OCI-LY7 (cell line): Measurements from ENCODE around the gene IZUMO1. TPM values are rescaled to one million over a fixed set of nuclear protein-coding genes. Genes with fewer than 3 reads are reported as not detected.
A peak's percentile ranks its signal among the peaks of the same experiment; 100 is the strongest.

Experiments used
- BruUV-seq: library from RNA; stranded (reverse); fragments of 400-500 nt; replicated peaks from 2 replicates; lab custom pipeline; 2021; lab: Mats Ljungman, UMichigan
- CTCF ChIA-PET: fragments of 300-600 bp; sonication (Branson Sonifier 250); formaldehyde crosslinking; loops from one replicate; lab custom pipeline; 2022; ENCODE audit warnings: antibody characterized with exemption; ENCODE audit not compliant: unreplicated experiment; lab: Charles Lee
- POLR2A ChIA-PET: fragments of 300-600 bp; sonication (Branson Sonifier 250); formaldehyde crosslinking; loops from one replicate; lab custom pipeline; 2022; ENCODE audit warnings: antibody characterized with exemption; lab: Charles Lee
- DNase-seq: peaks from one replicate; pipeline ENCODE4 v3.0.0-alpha.2; 2015; ENCODE audit warnings: low spot score
- H2AFZ ChIP-seq: fragments of 200-600 bp; sonication (generic), shearing (Covaris generic); 2 replicates; pipeline ENCODE4 v1.6.1; 2014; ENCODE audit warnings: mild to moderate bottlenecking, antibody characterized with exemption, low read length, moderate library complexity
- H3K27ac ChIP-seq: fragments of 200-600 bp; sonication (generic); 2 replicates; pipeline ENCODE4 v1.5.1; 2014; ENCODE audit warnings: mixed run types, low read depth, mild to moderate bottlenecking, moderate library complexity, low read length, inconsistent platforms; ENCODE audit not compliant: poor library complexity, severe bottlenecking
- H3K36me3 ChIP-seq: fragments of 200-600 bp; sonication (generic); 2 replicates; pipeline ENCODE4 v1.6.1; 2014; ENCODE audit warnings: mild to moderate bottlenecking, antibody characterized with exemption, low read length, moderate library complexity, mixed read lengths; ENCODE audit not compliant: insufficient read depth
- H3K4me1 ChIP-seq: fragments of 200-600 bp; sonication (generic); 2 replicates; pipeline ENCODE4 v1.5.1; 2014; ENCODE audit warnings: mild to moderate bottlenecking, low read length; ENCODE audit not compliant: insufficient read depth, poor library complexity, severe bottlenecking
- H3K4me2 ChIP-seq: fragments of 200-600 bp; sonication (generic); 2 replicates; pipeline ENCODE4 v1.6.1; 2014; ENCODE audit warnings: mild to moderate bottlenecking, low read length
- H3K4me3 ChIP-seq: fragments of 200-600 bp; sonication (generic); 2 replicates; pipeline ENCODE4 v1.5.1; 2014; ENCODE audit warnings: mild to moderate bottlenecking, low read depth, low read length; ENCODE audit not compliant: poor library complexity, severe bottlenecking
- H3K79me2 ChIP-seq: fragments of 200-600 bp; sonication (generic); 2 replicates; pipeline ENCODE4 v1.6.1; 2016; ENCODE audit warnings: low read depth, mild to moderate bottlenecking, low read length, moderate library complexity, mixed read lengths; ENCODE audit not compliant: insufficient read depth
- H3K9me2 ChIP-seq: fragments of 200-600 bp; sonication (generic); 2 replicates; pipeline ENCODE4 v1.6.1; 2016; ENCODE audit warnings: mild to moderate bottlenecking, low read length, mixed read lengths; ENCODE audit not compliant: insufficient read depth
- H3K9me3 ChIP-seq: fragments of 200-600 bp; sonication (generic); 2 replicates; pipeline ENCODE4 v1.6.1; 2014; ENCODE audit warnings: mild to moderate bottlenecking, mixed run types, low read length, mixed read lengths
- H4K20me1 ChIP-seq: fragments of 200-600 bp; sonication (generic); 2 replicates; pipeline ENCODE4 v1.6.1; 2014; ENCODE audit warnings: mild to moderate bottlenecking, antibody characterized with exemption, low read length, moderate library complexity, mixed read lengths; ENCODE audit not compliant: insufficient read depth
- CTCF ChIP-seq: fragments of 200-600 bp; sonication (generic); conservative IDR thresholded peaks from 2 replicates; pipeline ENCODE4 v1.5.1; 2014; ENCODE audit warnings: mild to moderate bottlenecking, antibody characterized with exemption, low read length, moderate library complexity, mixed read lengths
- EZH2phosphoT487 ChIP-seq: fragments of 200-600 bp; sonication (generic); IDR thresholded peaks from 2 replicates; pipeline ENCODE4 v1.6.1; 2018; ENCODE audit warnings: low read depth, borderline replicate concordance, mild to moderate bottlenecking, mixed run types, antibody characterized with exemption, low read length, moderate library complexity, mixed read lengths
- intact Hi-C: fragments of 100-400 bp; cut with micrococcal nuclease; formaldehyde crosslinking; loops from one replicate; pipeline ENCODE4 v1.10.0; 2022; ENCODE audit not compliant: unreplicated experiment
- total RNA-seq, 2 experiments: library from RNA; depleted of rRNA in 1 of 2; stranded (reverse); fragments of >200 nt in 1 of 2; shearing (Covaris generic) in 1 of 2; gene quantifications; 2 replicates each; pipeline ENCODE4 v1.2.3, GENCODE V29; 2014 to 2022

The IZUMO1 gene
- total RNA-seq, 2 experiments from 2014 or later: not detected

- Histone ChIP-seq H2AFZ (no peak overlapping the region), H3K36me3 (no peaks in the 10 kb centered on the region), H3K27ac (no peak overlapping the region), H3K4me1 (peaks cover 31% of the 10 kb centered on the region), H3K79me2 (no peaks in the 10 kb centered on the region), H3K4me3 (no peak overlapping the region), H3K9me2 (no peaks in the 10 kb centered on the region), H4K20me1 (no peaks in the 10 kb centered on the region), H3K4me2 (no peak overlapping the region), H3K9me3 (no peaks in the 10 kb centered on the region)
- POLR2A ChIA-PET: interaction anchor here (1.3 kb wide), 1 partner anchor 9 kb away, joined by 6 read pairs; no protein-coding TSS in a partner anchor
- intact Hi-C loops: no loop called here
- CTCF ChIA-PET: no interaction called here
- no peak for TF ChIP-seq EZH2phosphoT487
- TF ChIP-seq CTCF: no peak
- BruUV-seq: no TSS peak
- DNase-seq: no peak
Observed at GRCh38 chr19:48716562-48717291, 30.0 kb downstream of the IZUMO1 start.

GRCh38 chr19:48715681-48716171 lies 31.0 kb downstream of the IZUMO1 start:
- Histone ChIP-seq H3K36me3 (no peaks in the 10 kb centered on the region), H3K4me3 (no peak overlapping the region), H3K4me1 (peaks cover 31% of the 10 kb centered on the region), H3K27ac (no peak overlapping the region), H3K9me3 (no peaks in the 10 kb centered on the region), H3K79me2 (no peaks in the 10 kb centered on the region), H3K4me2 (peak overlapping the region; percentile 94), H4K20me1 (no peaks in the 10 kb centered on the region), H2AFZ (no peak overlapping the region), H3K9me2 (no peaks in the 10 kb centered on the region)
- intact Hi-C loops: loop anchor here (2.0 kb wide), 1 partner anchor 23 kb away; no protein-coding TSS in a partner anchor
- POLR2A ChIA-PET: interaction anchor here (1.3 kb wide), 1 partner anchor 10 kb away, joined by 6 read pairs; no protein-coding TSS in a partner anchor
- TF ChIP-seq EZH2phosphoT487: no peak
- no peak for TF ChIP-seq CTCF
- CTCF ChIA-PET: no interaction called here
- DNase-seq: no peak
- no TSS peak for BruUV-seq
